HL-60/S4 treated with phorbol 12-myristate 13-acetate at 8.2 ng/mL for 4 days and 3 days (cell line): ENCODE data around the gene NPEPL1.

ENCODE experiments used
- in situ Hi-C: fragments of 300-500 bp; cut with MboI; formaldehyde crosslinking; loops from 2 replicates; pipeline ENCODE4 v1.15.0; 2022; ENCODE audit warnings: low sequenced_read_pairs

The NPEPL1 gene

DNA sequence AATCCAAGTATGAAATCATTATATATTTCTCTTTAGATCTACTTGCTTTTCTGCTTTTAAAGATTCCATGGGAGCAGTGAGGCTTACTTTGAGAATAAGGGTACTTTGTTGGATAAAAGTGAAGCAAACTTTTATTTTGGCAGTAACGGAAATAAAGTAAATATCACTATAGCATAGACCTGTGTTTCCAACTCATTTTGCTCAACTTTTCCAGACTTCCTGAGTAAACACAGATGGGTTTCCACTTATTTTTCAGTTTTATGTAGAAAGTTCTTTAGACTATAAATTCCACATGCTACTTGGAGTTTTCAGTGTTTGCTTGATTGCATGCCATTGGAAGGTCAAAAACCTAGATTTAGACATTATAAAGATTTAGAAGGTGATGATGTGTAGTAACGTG lies 35.3 kb upstream of the NPEPL1 start:
- in situ Hi-C loops, result no loop called here

DNA sequence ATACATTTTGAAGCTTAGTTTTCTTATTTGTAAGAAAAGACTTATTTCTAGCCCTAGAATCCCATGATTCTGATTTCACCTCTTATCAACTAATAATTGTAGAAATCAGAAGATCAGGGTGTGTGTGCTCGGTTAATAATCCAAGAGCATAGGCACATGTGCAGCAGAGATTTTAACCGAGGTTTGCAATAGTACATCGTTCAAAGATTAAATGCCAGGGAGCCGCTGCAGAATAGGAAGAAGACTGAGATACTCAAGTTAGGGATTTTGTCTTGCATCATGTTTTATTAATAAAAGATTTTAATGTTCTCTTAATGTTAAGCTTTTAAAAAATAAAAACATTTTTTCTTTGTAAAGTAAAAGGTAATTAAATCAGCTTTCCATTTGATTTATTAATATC lies 34.6 kb upstream of the NPEPL1 start:
- in situ Hi-C loops, result no loop called here

DNA sequence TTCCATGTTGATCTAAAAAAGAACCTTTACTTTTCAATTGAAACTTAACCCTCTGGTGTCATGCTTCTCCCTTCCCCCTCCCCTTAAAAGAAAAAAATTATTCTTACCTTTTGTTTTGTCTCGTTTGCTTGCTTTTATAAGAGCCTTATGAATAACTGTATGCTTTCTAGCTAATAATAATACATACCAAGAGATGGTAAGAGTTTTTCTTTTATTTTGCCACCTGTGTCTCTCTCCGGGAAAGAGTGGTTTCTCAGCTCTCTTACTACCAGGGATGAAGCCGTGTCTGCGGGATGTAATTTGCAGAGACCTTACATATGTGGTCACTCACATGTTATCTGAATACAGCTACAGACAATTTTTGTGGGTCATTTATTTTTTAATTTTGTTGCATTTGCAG lies 33.8 kb upstream of the NPEPL1 start:
- in situ Hi-C loops, result no loop called here

DNA sequence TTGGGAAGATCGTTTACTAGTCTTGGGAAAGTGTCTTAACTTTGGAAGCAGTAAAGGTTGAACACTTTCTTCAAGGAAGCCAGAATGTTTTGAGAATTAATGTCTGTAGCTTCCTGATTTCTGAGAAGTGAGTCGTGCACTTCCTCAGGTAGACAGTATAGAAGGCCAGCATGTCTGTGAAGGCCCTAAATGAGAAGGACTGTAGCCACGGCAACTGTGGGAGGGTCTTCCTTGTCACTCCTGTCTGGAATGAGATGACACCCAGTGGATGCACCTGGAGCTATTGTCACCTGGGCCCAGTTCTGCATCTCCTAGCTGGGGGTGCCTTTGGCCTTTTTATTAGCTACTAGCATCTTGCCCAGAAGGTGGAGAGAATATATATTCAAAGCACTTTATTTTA lies 32.8 kb upstream of the NPEPL1 start:
- in situ Hi-C loops, result no loop called here

DNA sequence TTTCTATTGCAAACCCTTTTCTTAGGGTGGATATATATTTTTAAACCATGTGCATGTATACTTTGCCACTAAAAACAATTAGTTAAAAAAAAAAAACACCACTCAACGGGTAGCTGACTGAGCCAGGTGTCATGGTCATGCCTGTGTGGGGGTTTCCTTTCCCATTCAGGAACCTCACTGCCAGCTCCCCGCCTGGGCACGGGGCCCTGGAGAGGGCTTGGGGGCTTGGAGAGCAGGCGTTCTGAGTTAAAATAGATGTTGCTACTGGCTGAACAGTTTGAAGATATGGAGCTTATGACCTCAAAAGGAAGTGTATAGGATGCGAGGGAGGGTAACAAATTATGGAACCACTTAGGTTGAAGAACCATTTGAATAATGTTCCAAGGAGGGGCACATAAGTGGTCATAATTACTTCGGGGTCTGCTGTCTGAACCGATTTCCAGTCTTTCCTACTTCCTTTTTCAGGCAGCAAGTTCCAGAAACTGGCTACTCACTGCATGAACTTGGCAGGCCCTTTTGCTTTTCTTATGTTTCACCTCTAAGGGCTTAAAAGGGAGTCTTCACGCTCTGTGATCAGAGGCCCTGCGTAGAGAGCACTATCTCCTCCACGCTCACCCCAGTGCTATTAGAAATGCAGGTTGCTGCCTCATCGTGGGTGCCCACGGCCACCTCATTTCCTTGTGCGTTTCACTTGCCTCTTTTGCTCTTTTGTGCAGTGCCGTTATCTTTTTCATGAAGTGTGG lies 31.6 kb upstream of the NPEPL1 start:
- in situ Hi-C loops, result no loop called here

DNA sequence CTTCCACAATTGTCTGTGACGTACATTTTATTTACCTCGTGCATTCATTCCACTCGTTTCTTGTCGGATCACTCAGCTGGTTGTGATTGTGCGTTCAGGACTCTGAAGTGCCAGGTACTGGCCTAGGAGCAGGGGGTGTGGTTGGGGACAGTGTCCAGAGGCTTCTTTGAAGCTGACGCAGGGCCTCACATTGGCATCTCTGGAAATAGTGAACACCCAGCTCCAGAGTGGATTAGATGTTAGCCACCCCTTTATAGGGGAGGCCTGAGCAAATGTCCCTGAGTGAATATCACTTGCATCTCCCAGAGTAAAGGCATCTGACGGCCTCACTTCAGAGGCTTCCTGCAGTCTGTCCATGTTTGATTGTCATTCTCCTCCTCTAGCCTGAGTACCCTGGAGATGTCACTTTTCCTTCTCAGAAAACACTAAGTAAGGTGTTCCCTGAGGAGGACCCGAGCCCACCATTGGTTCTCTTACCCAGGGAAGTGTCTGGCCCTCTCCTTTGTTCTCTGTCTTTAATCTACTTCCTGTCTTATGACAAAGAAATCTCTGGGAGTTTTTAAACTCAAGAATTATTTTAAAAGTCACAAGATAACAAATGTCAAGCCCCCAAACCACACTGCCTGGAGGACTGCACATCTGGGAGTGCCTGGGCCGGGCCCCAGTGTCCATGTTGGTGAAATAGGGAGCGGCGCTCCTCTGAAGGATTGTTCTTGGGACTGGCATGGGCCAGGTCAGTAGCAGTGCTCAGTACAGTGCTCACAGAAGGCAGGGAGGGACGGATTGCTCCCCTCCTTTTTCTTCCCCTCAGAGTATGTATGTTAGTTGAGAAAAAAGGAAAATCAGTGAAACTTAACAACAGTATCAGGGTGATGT lies 30.8 kb upstream of the NPEPL1 start:
- in situ Hi-C loops, result no loop called here

DNA sequence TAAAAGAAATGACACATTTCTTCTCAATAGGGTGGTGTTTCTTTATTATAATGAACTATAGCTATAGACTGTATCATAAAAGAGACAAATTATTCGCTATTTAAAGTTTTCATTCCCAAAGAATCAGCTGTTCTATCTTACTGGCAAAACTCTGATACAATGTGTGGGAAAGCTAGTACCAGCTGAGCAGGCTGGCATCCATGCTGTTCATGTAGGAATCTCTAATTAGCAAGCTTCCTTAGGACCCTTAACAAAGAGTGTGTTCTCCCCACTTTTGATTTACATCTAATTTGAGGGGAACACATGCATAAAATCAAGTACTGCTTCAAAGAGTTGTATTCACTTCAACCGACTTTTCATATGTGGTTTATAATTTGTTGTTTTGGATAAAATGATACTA lies 28.3 kb upstream of the NPEPL1 start:
- in situ Hi-C loops, result no loop called here

DNA sequence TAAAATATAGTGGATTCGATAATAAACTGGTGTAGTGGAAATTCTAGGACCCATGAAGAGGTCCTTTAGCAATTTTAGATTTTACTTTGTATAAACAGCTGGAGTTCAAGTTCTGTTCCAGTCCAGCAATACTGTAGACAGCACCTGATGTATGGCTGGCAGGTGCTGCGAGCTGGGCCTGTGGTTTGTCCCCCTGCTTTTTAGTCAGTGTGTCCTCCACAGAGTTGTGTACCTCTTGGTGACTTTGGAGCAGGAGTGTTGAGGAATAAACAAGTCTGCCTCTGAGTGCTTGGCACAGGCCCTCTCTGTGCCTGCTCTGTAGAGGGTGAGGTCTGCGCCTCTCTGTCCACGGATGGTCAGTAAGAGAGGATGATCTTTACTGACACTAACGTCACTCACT lies 27.7 kb upstream of the NPEPL1 start:
- in situ Hi-C loops, result no loop called here

DNA sequence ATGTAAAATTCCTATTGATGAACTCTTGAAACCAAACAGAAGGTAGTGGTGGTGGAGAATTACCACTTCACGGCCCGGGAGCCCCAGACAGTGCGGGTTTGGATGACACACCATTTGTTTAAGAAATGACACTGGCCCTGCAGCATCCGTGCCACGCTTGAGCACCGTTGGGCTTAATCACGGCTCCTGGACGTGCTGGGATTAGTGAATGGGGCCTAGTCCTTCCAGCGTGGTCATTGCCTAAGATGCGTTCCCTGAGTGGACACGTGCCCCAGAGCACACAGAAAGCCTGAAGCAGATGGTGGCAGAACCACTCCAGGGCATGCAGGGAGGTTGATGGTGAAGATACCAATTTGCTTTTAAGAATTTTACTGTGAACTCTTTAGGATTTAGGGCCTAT lies 27.0 kb upstream of the NPEPL1 start:
- in situ Hi-C loops, result no loop called here

DNA sequence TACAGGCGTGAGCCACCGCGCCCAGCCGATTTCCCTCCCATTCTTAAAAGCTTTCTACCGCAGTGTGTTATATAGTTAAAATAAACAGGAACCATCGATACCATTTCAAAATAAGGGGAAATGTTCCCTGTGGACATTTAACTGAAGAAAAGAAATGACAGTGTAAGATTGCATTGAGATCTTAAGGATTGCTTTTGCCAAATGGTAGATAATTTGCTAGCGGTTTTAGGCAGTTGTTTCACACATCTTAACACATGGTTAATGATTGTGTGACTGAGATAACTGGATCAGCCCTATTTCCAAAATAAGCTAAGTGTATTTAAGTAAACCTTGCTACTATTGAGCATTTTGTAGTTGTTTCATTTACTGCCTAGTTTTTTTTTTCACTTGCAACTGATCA lies 25.9 kb upstream of the NPEPL1 start:
- in situ Hi-C loops, result no loop called here

DNA sequence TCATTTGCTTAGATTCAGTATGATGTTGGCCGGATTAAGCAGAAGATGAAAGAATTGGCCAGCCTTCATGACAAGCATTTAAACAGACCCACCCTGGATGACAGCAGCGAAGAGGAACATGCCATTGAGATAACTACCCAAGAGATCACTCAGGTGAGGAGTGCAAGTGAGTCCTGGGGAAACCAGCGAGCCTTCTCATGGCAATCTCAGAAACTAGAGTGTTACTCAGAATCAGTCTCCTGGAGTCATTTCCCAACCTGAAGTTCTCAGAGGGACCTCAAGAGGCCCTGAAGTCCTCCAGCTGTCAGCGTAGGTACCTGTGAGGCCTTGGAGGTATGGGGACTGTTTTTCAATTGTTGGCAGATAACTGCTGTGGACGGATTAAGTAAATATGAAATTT lies 24.6 kb upstream of the NPEPL1 start:
- in situ Hi-C loops, result no loop called here

DNA sequence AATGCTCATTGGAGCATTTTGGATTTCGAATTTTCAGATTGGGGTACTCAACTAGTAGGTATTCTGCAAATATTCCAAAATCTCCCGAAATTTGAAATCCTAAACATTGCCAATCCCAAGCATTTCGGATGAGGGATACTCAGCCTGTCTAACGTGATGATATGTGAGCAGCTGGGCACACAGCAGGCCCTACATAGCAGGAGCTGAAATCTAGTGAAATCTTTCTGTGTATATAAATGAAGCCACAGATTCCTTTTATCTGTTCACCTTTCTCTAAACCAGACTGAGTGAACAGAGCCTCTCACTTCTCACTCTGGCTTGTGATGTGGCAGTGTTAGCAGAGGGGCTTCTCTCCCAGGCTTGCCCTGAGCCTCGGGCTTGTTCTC lies 23.7 kb upstream of the NPEPL1 start:
- in situ Hi-C loops, result no loop called here

DNA sequence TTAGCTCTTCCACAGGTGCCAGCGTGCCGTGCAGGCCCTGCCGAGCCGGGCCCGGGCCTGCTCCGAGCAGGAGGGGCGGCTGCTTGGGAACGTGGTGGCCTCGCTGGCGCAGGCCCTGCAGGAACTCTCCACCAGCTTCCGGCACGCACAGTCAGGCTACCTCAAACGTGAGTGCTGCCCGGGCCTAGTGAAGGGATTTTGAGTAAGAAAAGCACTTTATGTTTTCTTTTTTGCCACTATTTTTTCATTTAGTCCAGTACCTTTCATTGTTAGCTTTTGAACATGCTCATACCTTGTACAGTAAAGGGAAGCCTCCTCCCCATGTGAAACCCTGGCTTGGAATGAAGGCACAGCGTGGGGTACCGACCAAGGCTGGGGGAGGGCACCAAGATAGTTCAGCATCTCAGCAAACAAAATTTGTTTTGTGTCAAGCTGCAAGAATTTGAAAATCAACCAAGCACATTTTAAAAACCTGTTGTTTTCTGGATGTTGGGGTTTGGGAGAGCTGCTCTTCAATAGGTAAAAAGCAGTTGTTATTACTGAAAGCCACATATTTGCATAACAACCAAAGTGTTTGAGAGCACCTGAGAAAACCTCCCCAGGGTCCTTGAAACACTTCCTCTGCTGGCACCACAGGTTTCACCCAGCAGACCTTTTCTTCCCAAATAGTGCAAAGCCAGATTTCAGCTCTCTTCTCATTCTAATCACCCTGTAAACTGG lies 23.2 kb upstream of the NPEPL1 start:
- in situ Hi-C loops, result no loop called here

DNA sequence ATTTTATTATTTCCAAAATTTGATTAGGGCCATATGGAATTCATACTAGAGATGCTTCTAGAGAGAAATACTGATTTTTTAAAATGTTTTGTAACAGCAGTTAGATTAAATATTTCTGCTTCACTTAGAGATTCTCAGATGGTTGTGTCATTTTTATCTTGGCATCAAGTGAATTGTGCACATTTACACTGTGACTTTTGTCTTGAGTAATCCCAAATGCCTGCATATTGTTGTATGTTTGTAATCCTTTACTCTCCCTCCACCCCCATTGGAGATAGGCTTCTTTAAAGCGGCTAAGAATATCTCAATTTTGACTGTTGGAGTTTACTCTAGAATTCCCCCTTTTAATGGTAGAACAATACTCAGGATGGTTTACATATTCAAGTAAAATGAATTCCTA lies 22.5 kb upstream of the NPEPL1 start:
- in situ Hi-C loops, result no loop called here

DNA sequence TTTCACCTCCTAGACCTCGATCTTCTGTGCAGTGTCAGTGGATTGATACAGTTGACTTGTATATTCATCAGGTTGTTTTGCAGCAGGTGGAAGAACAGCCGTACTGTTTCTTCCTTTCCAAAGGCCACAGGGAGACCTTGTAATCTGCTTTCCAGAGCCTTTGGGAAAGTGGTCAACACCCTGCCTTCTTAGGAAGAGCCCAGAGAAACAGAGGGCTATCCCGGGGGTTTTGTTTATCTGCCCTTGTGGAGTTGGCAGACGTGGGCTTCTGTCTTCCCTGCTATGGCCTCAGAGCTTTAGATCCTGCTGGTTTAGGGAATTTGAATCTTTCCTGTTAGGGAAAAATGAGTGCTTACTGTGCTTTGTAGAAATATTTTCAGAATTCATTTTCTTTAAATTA lies 21.9 kb upstream of the NPEPL1 start:
- in situ Hi-C loops, result no loop called here

DNA sequence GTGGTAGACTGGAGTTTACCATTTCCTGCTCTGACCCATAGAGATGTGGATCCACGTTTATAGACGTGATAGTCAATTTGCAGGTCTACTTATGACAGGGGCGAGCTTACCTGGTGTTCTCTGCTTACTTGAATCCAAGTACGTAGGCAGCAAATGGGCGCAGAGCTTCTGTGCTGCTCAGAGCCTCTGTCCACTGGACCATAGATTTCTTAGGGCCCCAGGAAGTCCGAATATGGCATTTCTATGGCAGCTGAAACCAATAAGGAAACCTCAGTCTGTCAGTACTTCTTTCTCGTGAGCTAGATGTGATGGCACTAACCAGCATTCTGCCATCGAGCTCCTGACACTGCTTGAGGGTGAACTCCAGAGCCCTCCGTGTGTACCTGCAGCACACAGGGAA lies 19.5 kb upstream of the NPEPL1 start:
- in situ Hi-C loops, result no loop called here

DNA sequence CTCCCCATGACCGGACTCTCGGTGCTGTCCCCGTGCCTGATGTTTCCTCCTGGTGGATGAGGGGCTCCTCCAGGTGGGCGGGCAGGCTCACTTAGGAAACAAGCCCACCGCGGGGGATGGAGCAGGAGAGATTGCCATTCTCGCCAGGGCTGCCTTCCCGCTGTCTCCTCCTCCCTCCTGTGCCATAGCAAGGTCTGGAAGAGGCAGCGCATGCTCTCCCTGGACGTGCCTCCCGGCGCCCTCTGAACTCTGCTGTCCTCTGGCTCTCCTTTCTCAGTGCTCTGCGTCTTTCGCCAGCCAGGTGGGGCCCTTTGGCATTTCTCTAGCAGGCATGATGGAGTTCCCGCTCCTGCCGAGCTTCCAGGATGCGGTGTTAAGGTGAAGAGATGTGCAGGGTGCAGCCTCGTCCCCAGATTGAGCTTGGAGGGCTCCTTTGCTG lies 17.4 kb upstream of the NPEPL1 start:
- in situ Hi-C loops, result no loop called here

DNA sequence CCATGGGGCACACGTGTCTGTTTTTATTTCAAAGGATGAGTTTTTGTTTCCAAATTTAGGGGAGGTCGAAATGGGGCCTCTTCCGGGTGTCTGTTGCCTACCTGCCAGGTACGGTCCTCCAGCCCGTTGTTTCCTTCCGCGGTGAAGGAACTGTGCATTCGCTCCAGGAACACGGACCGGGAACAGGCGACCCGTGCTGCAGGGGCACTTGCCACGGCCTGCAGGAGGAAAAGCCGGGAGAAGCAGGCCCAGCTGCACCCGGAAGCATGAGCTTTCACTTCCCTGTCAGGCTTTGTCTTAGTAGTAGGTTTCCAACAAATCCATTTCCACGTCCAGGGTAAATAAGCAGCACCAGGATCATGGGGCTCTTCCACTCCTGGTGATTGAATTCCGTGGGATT lies 17.0 kb upstream of the NPEPL1 start:
- in situ Hi-C loops, result no loop called here

DNA sequence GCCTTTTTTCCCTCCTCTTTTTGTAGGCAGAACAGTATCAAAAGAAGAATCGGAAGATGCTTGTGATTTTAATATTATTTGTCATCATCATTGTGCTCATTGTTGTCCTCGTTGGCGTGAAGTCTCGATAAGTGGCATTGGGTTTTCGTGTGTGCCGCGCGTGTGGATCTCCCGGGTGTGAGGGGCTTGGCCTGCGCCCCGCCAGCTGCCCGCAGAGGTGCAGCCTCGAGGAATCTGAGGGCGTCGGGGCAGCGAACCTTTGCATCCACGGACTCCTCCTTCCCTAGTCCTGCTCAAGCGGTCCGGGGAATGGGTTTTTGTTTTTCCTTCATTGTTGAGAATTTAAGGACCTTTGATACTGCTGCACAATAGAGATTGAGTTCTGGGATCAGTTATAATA lies 16.4 kb upstream of the NPEPL1 start:
- in situ Hi-C loops, result no loop called here

DNA sequence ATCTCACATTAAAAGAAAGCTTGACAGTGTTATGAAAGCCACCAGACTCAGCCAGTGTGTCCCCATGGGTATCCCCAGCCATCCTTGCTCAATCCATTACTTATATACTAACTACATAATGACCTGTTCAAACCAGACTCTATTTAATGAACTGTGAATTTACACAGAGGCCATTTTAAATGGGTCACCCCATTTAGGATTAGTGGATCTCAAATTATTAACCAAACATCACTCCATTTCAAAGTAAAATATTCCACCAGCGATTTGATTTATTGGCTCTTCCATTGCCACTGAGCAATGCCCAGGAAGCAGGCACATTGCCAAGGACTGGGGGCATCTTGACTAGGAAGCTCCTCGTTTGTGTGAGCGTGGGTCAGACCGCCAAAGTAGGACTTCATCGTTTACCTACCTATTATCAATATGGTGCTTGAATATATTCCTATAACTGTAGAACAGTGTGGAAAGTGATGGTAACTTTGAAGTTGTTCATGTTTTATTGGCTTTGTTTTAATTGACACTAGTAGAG lies 15.5 kb upstream of the NPEPL1 start:
- in situ Hi-C loops, result no loop called here

DNA sequence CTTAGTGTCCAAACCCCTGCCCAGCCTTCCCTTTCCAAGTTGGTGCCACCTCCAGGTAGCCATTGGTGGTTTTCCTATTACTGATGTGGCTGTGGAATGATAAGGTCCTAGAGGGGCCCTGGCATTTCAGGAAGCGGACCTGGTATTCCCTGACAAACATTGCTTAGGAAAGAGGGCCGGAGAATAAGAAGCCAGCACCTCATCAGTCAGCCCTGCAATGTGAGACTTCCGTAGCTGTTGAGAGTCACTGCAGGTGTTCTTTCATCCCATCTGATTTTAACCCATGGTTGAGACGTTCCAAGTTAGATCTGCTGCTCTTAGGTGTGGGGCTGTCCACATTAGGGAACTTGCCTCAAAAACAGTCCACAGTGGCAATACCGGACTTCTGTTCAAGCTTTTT lies 14.8 kb upstream of the NPEPL1 start:
- in situ Hi-C loops, result no loop called here

DNA sequence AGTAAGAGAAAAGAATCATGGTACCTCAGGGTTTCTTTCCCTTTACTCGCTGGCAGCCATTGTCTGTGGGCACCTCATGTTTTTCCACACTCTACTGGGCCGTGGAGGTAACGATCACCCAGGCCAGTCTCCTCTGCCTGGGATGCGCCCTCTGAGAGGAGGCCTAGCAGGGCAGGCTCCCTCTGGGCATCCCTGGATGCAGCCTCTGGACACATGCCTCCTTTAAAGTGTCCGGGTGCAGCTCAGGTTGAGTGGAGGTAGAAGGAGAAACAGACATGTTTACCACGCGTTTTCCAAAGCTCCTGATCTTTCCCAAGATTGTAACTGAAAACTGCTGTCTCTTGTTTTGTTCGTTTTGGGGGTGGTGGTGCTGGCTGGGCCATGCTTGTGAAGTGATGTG lies 13.8 kb upstream of the NPEPL1 start:
- in situ Hi-C loops, result no loop called here
